ENCODE data around the gene DNASE1L3.

DNASE1L3 gene

DNA sequence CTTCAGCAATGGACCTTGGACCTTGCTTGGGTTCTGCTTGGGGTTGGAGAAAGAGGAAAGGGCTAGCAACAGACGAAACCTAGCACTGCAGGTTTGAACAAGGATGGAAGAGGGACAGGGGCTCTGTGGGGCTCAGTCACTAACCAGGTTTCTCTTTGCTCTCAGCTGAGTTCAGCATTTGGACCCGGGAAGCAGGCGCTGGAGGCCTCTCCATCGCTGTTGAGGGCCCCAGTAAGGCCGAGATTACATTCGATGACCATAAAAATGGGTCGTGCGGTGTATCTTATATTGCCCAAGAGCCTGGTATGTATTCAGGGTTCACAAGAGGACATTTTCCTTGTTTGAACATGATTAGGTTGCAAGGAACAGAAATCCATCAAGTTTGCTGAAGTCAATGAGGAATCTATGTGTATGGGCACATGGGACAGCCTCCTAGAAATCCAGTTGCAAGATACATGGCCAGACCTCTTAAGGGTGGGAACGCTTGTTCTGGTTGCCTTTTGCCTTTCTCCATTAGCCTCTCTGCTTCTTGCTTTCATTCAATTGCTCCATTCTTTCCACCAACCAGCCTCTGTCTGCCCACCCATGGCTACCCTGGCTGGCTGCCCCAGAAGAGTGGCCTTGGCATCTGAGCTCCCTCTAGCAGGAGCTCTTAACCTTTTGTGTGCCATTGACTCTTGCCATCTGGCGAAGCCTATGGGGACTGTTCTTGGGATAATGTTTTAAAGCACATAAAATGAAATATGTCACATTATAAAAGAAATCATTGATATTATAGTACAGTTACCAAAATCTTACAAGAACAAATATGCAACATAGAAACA lies 55.9 kb downstream of the DNASE1L3 start:
- no peak for DNase-seq

GRCh38 chr3:58153371-58153770 lies 57.4 kb downstream of the DNASE1L3 start:
- no peak for DNase-seq

GRCh38 chr3:58152225-58153015 lies 58.4 kb downstream of the DNASE1L3 start:
- no peak for DNase-seq

DNA sequence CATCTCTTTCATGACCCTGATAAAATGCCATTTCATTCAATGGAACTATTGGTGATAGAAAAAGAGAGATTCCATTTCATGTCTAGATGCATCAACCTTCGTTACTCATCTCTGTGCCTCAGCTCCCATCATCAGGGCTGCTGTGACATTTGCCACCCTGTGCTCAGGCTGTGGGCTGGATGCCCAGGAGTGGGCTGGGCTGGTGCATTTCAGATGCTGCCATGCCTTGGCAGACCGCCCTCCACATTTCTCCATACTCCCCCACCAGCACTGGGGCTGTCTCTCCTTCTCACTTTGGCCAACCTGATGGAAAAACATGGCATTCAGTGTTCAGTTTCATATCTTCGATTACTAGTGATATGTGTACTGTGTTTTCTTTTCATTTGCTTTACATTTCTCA lies 59.1 kb downstream of the DNASE1L3 start:
- no peak for DNase-seq

DNA sequence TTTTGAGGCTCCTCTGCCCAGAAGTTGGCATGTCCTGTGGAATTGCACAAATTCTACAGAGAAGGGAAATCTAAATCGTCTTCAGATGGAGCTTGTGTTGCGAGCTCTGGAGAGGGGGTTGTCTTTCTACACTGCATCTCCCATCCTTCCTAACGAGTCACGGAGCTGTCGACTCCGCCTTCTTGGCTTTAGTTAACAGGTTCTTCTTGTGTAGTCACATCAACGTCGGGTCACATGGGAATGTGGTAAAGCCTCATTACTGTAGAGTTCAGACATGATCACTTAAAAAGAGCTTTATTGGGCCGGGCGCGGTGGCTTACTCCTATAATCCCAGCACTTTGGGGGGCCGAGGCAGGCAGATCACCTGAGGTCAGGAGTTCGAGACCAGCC lies 60.0 kb downstream of the DNASE1L3 start:
- DNase-seq = no peak

GRCh38 chr3:58150130-58150809 lies 60.5 kb downstream of the DNASE1L3 start:
- no peak for DNase-seq

- DNase-seq = no peak
These were observed 62.7 kb downstream of the DNASE1L3 start for GRCh38 chr3:58148049-58148448.

DNA sequence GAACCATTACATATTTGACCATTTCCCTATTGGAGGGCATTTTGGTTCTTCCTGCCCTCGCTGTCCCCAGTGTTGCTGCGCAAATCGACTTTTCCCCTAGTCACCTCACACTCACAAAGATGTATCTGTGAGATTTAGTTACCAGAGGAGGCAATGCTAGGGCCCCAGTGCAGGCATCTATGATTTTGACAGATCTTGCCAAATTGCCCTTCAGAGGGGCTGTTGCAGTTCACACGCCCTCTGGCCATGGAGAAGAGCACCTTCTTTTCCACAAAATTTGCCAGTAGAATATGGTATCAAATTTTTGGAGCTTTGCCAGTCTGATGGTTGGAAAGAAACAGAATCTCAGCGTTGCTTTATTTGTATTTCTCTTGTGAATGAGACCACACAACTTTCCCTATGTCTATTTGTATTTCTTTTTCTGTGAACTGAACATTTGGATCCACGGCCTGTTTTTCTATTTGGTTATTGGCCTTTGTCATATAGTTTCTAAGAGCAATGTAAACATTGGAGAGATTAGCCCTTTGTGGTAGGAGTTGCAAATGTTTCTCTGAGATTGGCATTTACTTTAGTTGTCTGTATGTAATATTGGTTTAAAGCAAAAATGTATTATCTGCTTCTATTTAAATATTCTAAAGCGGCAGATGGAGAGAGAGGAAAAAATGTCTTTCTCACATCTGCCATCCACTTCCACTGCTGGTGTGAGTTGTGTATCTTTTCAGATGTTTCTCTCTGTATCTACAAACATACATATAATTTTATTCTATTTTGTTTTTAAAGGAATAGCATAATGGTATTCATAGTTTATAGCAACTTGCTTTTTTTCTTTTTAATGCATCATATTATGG lies 66.1 kb downstream of the DNASE1L3 start:
- no peak for DNase-seq

GRCh38 chr3:58143417-58144055 lies 67.2 kb downstream of the DNASE1L3 start:
- DNase-seq = no peak

All from activated effector memory CD4-positive, alpha-beta T cell treated with anti-CD3 and anti-CD28 coated beads, Interleukin-2, amount 50 U/mL, for 16 hours (primary cell).